ENCODE measurements around the gene MPST. TPM values are rescaled to one million over a fixed set of nuclear protein-coding genes. Genes with fewer than 3 reads are reported as not detected.

Gene MPST
- total and polyA plus RNA-seq, 12 donors: 27.1 to 192 (median 47.0) TPM

DNA sequence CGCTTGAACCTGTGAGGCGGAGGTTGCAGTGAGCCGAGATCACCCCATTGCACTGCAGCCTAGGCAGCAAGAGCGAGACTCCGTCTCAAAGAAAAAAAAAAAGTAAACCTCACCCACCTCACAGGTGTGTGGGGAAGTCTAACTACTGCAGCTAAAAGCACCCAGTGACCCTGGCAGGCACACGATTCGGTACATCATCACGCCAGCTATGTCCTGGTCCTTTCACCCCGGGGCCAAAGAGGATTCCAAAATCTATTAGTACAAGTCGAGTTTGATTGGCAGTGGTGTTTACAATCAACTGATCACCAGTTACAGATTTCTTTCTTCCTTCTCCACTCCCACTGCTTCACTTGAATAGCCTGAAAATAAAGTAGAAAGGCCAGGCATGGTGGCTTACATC is 6.6 kb upstream of the MPST start:
- H3K27ac ChIP-seq: peak overlapping the region in 2 of 10 donors; percentile 46 to 63
- H3K9me3 ChIP-seq: no peaks in the 10 kb centered on the region
- peaks cover 6 to 55% (median 40%) of the 10 kb centered on the region in 9 donors for H3K4me1 ChIP-seq
- H3K4me3 ChIP-seq: no peak overlapping the region
- H3K27me3 ChIP-seq: no peaks in the 10 kb centered on the region
- no peak for DNase-seq
- WGBS, 2 donors: 76 to 86% methylated on average over 10 of the region's 10 CpGs
- peaks cover 0 to 8% (median 0%) of the 10 kb centered on the region in 9 donors for H3K36me3 ChIP-seq
- TF ChIP-seq, protein P1, sequence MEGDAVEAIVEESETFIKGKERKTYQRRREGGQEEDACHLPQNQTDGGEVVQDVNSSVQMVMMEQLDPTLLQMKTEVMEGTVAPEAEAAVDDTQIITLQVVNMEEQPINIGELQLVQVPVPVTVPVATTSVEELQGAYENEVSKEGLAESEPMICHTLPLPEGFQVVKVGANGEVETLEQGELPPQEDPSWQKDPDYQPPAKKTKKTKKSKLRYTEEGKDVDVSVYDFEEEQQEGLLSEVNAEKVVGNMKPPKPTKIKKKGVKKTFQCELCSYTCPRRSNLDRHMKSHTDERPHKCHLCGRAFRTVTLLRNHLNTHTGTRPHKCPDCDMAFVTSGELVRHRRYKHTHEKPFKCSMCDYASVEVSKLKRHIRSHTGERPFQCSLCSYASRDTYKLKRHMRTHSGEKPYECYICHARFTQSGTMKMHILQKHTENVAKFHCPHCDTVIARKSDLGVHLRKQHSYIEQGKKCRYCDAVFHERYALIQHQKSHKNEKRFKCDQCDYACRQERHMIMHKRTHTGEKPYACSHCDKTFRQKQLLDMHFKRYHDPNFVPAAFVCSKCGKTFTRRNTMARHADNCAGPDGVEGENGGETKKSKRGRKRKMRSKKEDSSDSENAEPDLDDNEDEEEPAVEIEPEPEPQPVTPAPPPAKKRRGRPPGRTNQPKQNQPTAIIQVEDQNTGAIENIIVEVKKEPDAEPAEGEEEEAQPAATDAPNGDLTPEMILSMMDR (IDR thresholded peaks at IDR 0.05): no peak
- intact Hi-C loops (cut with DNase I): no loop called here
- ATAC-seq: no peak

DNA sequence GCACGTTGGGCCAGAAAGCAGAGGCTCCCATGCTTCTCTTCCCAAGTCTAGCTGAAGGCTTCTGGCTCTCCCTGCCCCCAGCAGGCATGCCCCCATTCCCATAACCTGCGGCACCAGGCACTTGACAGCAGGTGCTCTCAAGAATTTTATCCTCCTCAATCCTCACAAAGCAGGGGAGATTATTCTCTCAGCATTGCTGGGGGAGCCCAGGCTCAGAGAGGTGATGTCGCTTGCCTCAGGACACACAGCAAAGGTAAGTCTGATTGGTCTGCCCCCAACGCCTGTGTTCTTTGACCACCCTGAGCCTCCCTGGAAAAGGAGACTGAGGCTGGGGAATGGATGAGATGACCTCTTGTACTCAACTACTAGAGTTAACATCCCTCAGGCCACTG is 5.1 kb upstream of the MPST start:
- H3K27ac ChIP-seq: no peak overlapping the region
- ATAC-seq: no peak
- peaks cover 10 to 52% (median 38%) of the 10 kb centered on the region in 9 donors for H3K4me1 ChIP-seq

DNA sequence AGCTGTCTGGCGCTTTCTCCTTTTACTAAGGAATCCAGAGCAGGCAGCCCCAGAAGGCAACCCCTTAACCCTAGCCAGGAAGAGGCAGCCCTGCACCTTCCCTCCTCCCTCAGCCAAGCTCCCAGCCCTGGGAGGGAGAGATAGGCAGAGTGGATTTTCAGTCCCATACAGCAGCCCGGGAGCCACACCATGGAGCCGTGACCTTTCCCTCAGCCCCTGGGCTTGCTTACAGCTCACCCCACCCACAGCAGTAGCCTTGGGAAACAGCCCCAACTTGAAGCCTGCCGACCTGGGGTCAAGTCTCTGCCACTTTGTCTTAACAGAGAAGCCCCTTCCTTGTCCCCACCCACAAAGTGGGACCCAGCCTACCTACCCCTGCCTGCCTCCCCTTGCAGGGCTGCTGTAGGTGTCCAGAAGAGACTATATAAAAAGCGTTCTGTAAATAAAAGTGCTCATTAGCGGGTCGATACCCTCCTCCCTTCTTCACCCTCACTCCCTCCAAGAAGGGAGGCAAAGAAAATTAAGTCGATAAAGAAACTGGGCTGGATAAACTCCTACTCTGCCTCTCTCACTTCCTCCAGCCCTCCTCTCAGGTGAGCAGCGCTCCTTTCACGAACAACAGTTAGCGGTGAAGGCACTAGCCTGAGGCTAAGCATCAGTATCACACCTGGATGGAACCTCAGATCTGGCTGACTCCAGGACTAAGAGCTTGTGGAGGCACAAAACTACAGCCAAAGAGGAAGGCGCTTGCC is 4.5 kb upstream of the MPST start:
- Histone ChIP-seq H3K4me3 (no peak overlapping the region), H3K27me3 (no peaks in the 10 kb centered on the region), H3K9me3 (no peaks in the 10 kb centered on the region), H3K27ac (no peak overlapping the region), H3K36me3 (peaks cover 0 to 8% (median 0%) of the 10 kb centered on the region in 9 donors), H3K4me1 (peaks cover 10 to 53% (median 38%) of the 10 kb centered on the region in 9 donors)
- TF ChIP-seq, protein P1 (IDR thresholded peaks at IDR 0.05): no peak
- intact Hi-C loops (cut with DNase I): no loop called here
- ATAC-seq (no peak), DNase-seq (no peak)
- 73 to 75% methylated on average over 12 of the region's 12 CpGs for WGBS, 2 donors

More for the DNA sequence above, 5.1 kb upstream of the MPST start:
- no peaks in the 10 kb centered on the region for H3K9me3 ChIP-seq
- no peaks in the 10 kb centered on the region for H3K27me3 ChIP-seq
- 84 to 89% methylated on average over 4 of the region's 4 CpGs for WGBS, 2 donors
- TF ChIP-seq, protein P1 (IDR thresholded peaks at IDR 0.05): no peak
- no peak overlapping the region for H3K4me3 ChIP-seq
- intact Hi-C loops (cut with DNase I): no loop called here
- H3K36me3 ChIP-seq: peaks cover 0 to 8% (median 0%) of the 10 kb centered on the region in 9 donors
- no peak for DNase-seq

DNA sequence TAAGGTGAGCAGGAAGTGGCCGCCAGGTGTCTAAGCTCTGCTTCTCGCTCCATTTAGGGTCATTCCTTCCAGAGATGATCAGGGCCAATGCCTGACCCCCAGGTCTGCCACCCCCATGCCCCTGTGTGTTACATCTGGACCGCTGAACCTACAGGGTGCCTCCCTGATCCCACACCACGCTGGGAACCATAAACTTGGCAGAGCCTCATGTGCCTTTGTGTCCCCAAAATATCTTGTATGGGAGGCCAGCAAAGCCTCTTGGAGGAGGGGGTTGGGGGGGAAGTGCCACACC is 4.0 kb upstream of the MPST start:
- H3K27ac ChIP-seq: no peak overlapping the region
- no peaks in the 10 kb centered on the region for H3K27me3 ChIP-seq
- peaks cover 12 to 58% (median 44%) of the 10 kb centered on the region in 9 donors for H3K4me1 ChIP-seq
- intact Hi-C loops (cut with DNase I): no loop called here
- H3K4me3 ChIP-seq: no peak overlapping the region
- peaks cover 0 to 8% (median 0%) of the 10 kb centered on the region in 9 donors for H3K36me3 ChIP-seq
- TF ChIP-seq, protein P1 (IDR thresholded peaks at IDR 0.05): no peak
- no peak for ATAC-seq
- no peaks in the 10 kb centered on the region for H3K9me3 ChIP-seq
- no peak for DNase-seq
- 82 to 87% methylated on average over 4 of the region's 4 CpGs for WGBS, 2 donors
